Psoas muscle (tissue), 8 donors: ENCODE data around the gene CBX3. TPM values are rescaled to one million over a fixed set of nuclear protein-coding genes. Genes with fewer than 3 reads are reported as not detected.

Experiments
- ATAC-seq, 4 donors: fragments of 200-7000 bp; cut with Tn5 transposase; one replicate each; pipeline ENCODE4 v1.9.1; 2020; ENCODE audit warnings: moderate library complexity in 3 of 4, mild to moderate bottlenecking in 2 of 4
- DNase-seq, 2 donors: peaks; one replicate each; pipeline ENCODE4 v3.0.0-alpha.2; 2020
- H3K27ac ChIP-seq: fragments of 200-600 bp; one replicate; pipeline ENCODE4 v1.8.0; 2022
- H3K27me3 ChIP-seq, 3 donors: fragments of 200-600 bp in 1 of 3; one replicate each; pipeline versions ENCODE4 v1.6.1 to v1.8.0; 2013 to 2022; ENCODE audit warnings: low read length in 2 of 3, mild to moderate bottlenecking in 2 of 3, moderate library complexity in 1 of 3; ENCODE audit not compliant: insufficient read depth in 3 of 3
- H3K36me3 ChIP-seq, 2 donors: fragments of 200-600 bp in 1 of 2; one replicate each; pipeline versions ENCODE4 v1.6.1 to v1.8.0; 2013 to 2022; ENCODE audit warnings: low read depth in 1 of 2, mild to moderate bottlenecking in 1 of 2, moderate library complexity in 1 of 2; ENCODE audit not compliant: insufficient read depth in 1 of 2
- H3K4me1 ChIP-seq: fragments of 200-600 bp; one replicate; pipeline ENCODE4 v1.8.0; 2022
- H3K4me3 ChIP-seq: fragments of 200-600 bp; one replicate; pipeline ENCODE4 v1.8.0; 2022; ENCODE audit warnings: mild to moderate bottlenecking
- H3K9me3 ChIP-seq: fragments of 200-600 bp; one replicate; pipeline ENCODE4 v1.8.0; 2022
- WGBS, 3 donors: extraction: QIAGEN DNeasy Blood & Tissue Kit; methylation state at CpG; one replicate each; pipeline versions ENCODE4 v1.1.6 to v1.1.7; 2013; 5-methylcytosine and 5-hydroxymethylcytosine counted together
- intact Hi-C, 2 donors: fragments of 100-400 bp; cut with DNase I; formaldehyde crosslinking; loops; one replicate each; pipeline versions ENCODE4 v1.11.0 to v1.14.2; 2022
- polyA plus RNA-seq, 3 donors: library from polyadenylated mRNA; stranded (reverse); fragments of 200-250 nt; gene quantifications; one replicate each; pipeline ENCODE4 v1.2.3, GENCODE V29; 2013
- total RNA-seq, 4 donors: library from RNA; stranded (reverse); fragmentation: NEBNext Ultra II Directional in 2 of 4; extraction: Animal tissue kit (Norgen Biotek cat#: 25700) in 2 of 4; gene quantifications; one replicate each; pipeline versions ENCODE4 v1.2.1 to v1.2.4, GENCODE V29; 2021 to 2023
- TF ChIP-seq, protein P1 (sequence below): fragments of 200-600 bp; IDR thresholded peaks from one replicate; pipeline ENCODE4 v1.8.0; 2022; ENCODE audit warnings: antibody characterized with exemption
- donor health status: healthy with polysubstance abuse.
- donor health status: DM: no; HTN: no; CAD: no; lungs with moderate emphysema.
- donor health status: Bipolar disorder and iron deficiency.
- donor health status: healthy.
- donor health status: DM: yes; HTN: yes; CAD: no.
- donor health status: DM: no; HTN: no; CAD: no.
- donor health status: DM: no; HTN: no; CAD: no.
- donor health status: DM: yes; HTN: yes; CAD: no.

Gene CBX3
- total and polyA plus RNA-seq, 7 donors = 45.3 to 97.0 (median 71.6) TPM

DNA sequence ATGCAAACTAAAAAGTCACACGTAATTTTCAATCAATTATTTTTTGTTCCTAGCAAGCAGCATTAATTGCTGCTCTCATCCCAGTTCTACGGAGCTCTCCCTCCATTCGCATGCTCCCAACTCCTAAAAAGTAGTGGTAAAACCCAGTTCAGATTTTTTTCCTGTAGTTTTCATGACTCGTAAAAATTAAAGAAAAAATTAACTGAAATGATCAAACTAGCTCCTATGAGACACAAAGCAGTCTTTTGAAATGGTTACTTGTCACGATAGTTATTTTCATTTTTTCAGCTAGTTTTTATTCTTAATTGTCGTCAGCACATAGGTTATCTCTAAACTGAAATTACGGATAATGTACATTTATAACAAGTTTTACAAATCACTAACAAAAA lies 2.8 kb upstream of the CBX3 start:
- H3K36me3 ChIP-seq = peaks cover 3 to 51% of the 10 kb centered on the region in 2 donors
- peaks cover 51% of the 10 kb centered on the region for H3K4me1 ChIP-seq
- no peaks in the 10 kb centered on the region for H3K9me3 ChIP-seq
- TF ChIP-seq, protein P1, sequence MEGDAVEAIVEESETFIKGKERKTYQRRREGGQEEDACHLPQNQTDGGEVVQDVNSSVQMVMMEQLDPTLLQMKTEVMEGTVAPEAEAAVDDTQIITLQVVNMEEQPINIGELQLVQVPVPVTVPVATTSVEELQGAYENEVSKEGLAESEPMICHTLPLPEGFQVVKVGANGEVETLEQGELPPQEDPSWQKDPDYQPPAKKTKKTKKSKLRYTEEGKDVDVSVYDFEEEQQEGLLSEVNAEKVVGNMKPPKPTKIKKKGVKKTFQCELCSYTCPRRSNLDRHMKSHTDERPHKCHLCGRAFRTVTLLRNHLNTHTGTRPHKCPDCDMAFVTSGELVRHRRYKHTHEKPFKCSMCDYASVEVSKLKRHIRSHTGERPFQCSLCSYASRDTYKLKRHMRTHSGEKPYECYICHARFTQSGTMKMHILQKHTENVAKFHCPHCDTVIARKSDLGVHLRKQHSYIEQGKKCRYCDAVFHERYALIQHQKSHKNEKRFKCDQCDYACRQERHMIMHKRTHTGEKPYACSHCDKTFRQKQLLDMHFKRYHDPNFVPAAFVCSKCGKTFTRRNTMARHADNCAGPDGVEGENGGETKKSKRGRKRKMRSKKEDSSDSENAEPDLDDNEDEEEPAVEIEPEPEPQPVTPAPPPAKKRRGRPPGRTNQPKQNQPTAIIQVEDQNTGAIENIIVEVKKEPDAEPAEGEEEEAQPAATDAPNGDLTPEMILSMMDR = no peak
- intact Hi-C loops = loop anchor here in 1 of 2 donors (5.0 to 10.0 kb wide), 2 partner anchors 304 to 969 kb away; partner anchors contain the start of gene HOXA9
- ATAC-seq (no peak), DNase-seq (no peak)
- H3K4me3 ChIP-seq = peak overlapping the region; percentile 90
- H3K27ac ChIP-seq = peak overlapping the region; percentile 97
- WGBS, 3 donors = 0 to 1% (median 1%) methylated on average over 7 of the region's 7 CpGs
- no peaks in the 10 kb centered on the region for H3K27me3 ChIP-seq

DNA sequence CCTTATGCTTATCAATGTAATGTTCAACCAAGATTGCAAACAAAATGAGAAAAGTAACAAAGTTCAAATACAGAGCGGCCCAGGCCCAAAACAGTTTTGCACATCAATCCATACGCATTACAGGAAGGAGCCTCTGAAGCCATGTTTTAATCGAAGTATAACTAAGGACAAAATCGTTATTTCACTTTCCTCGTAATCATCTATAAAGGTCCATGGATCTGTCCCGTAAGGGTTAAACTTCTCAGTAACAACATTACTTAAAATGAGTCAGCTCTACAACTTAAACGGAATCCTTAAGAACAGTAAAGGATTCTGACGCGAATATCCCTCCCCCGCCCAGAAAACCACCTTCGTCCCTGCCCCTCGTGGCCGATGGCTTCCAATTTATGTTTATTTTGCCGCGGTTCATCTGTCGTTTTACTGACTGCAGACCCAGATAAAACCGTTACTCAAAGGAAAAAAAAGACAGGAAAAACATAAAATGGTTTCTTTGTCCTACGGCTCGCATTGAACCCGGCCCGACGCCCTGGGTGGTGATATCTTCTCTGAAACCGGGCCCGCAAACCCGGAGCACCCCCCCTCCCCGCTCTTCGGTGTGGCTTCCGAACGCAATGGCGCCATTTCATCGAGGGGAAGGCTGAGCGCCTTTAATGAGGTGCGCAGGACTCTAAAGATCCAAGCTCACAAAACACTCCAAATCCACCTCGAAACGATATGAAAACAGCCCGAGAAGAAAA lies 2.1 kb upstream of the CBX3 start:
- H3K27me3 ChIP-seq = no peaks in the 10 kb centered on the region
- intact Hi-C loops = loop anchor here (5.0 to 10.0 kb wide), 5 partner anchors 168 to 968 kb away; partner anchors contain the start of genes HOXA9 (in 2 of the 2) and HOXA7 (in 1 of the 2)
- TF ChIP-seq, protein P1 = no peak
- H3K36me3 ChIP-seq = peaks cover 3 to 44% of the 10 kb centered on the region in 2 donors
- peak overlapping the region; percentile 90 for H3K4me3 ChIP-seq
- WGBS, 3 donors = 0 to 1% (median 0%) methylated on average over 36 of the region's 36 CpGs
- peak overlapping the region; percentile 97 for H3K27ac ChIP-seq
- DNase-seq = peak; percentile 76 to 89
- peak; percentile 36 to 67 (median 46) for ATAC-seq
- peaks cover 49% of the 10 kb centered on the region for H3K4me1 ChIP-seq
- H3K9me3 ChIP-seq = no peaks in the 10 kb centered on the region

DNA sequence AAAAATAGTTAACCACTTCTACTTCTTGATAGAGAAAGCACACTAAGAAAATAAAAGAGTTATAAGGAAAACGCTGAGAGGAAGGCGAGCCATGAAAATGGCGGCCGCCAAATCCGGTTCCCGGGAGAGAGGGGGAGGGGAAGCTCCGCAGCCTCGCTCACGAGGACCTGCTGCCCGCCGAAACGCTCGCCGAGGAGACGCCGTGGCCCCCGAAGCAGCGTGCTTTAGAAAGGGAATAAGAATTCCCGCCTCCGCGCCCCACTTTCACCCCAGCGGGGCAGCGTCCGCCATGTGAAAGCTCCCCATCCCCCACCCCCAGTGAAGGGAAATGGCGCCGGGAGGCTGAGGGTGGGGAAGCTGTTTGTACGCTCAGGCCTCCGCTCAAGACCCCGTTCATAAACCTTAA lies 1.5 kb upstream of the CBX3 start:
- peak overlapping the region; percentile 90 for H3K4me3 ChIP-seq
- peak overlapping the region; percentile 97 for H3K27ac ChIP-seq
- H3K9me3 ChIP-seq = no peaks in the 10 kb centered on the region
- WGBS, 3 donors = 0% methylated on average over 26 to 29 of the region's 29 CpGs
- ATAC-seq (peak; percentile 44 to 69 (median 48)), DNase-seq (peak; percentile 73 to 81)
- TF ChIP-seq, protein P1 = no peak
- H3K4me1 ChIP-seq = peaks cover 44% of the 10 kb centered on the region
- peaks cover 3 to 39% of the 10 kb centered on the region in 2 donors for H3K36me3 ChIP-seq
- intact Hi-C loops = loop anchor here (5.0 to 10.0 kb wide), 4 partner anchors 167 to 965 kb away; partner anchors contain the start of genes HOXA7 (in 1 of the 2) and HOXA9 (in 1 of the 2)
- H3K27me3 ChIP-seq = no peaks in the 10 kb centered on the region

DNA sequence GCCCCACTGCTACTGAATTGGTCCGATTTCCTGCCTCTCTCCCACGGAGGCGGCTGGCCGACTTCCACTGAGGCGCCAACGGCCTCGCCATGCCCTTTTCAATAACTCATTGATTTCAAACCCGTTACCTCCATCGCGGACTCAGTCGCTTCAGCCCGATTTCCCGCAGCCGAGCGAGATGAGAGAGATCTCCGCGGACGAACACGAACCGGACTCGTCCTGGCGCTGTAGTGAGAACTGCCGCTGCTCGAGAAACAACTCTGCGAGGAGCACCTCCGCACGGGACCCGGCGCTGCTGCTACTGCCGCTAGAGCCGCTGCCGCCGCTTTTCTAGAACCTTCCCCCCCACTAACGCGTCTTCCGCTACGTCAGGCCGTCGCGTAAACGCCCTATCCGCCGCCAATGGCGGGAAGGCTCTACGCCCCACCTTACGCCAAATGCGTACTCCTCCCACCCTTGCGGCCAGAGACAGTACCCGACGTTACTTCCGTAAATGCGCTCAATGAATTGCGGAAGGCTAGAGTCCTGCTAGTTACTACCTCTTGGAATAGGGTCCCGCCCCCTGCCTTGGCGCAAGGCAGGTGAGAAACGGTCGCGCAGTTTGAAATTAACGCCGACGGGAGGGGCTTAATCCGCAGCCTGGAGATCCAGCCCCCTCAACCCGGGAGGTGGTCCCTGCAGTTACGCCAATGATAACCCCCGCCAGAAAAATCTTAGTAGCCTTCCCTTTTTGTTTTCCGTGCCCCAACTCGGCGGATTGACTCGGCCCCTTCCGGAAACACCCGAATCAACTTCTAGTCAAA lies 900 bp upstream of the CBX3 start, which contains the start of gene HNRNPA2B1:
TSS of gene HNRNPA2B1 (minus strand) at position 303 of the 803 bp plus-strand sequence. CDS start at position 134, 169 bp downstream.
- H3K27ac ChIP-seq = peak within 1 kb of the TSS; percentile 97
- H3K4me3 ChIP-seq = peak within 1 kb of the TSS; percentile 90
- TF ChIP-seq, protein P1 = peak; percentile 7
- peaks cover 38% of the 10 kb centered on the region for H3K4me1 ChIP-seq
- ATAC-seq (peak; percentile 80 to 85 (median 84)), DNase-seq (peak; percentile 94 to 98)
- peaks cover 3 to 39% of the 10 kb centered on the region in 2 donors for H3K36me3 ChIP-seq
- intact Hi-C loops = loop anchor here (5.0 to 10.0 kb wide), 4 partner anchors 167 to 964 kb away; partner anchors contain the start of genes HOXA7 (in 1 of the 2) and HOXA9 (in 1 of the 2)
- H3K9me3 ChIP-seq = no peaks in the 10 kb centered on the region
- H3K27me3 ChIP-seq = no peaks in the 10 kb centered on the region
- WGBS, 3 donors = 0 to 1% (median 0%) methylated on average over 71 of the region's 71 CpGs
